Measurements from ENCODE around the gene FAM133A.

Gene FAM133A

DNA sequence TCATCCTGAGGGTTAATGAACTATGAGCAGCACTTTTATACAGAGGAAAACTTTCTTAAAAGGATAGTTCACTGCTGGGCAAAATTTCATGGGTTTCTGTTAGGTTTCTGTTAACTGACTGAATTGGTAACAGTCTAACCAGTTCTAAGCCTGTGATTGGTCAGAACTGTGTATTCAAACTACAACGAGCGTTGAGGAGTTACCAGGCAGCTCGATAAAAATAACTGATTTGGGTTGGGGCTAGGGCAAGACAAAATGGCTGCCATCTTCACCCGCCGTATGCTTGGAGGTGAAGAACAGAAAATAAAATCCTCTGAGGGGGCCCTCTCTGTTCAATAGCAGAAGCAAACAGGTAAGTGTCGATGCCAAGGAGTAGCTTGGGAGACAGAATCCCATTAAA lies 22.0 kb downstream of the FAM133A start:
- Histone ChIP-seq H3K9ac (ENCODE audit: low read length) (no peak overlapping the region), H3K4ac (ENCODE audit: low read depth, low read length) (no peak overlapping the region), H3K4me1 (ENCODE audit: control insufficient read depth, low read depth, low read length) (no peaks in the 10 kb centered on the region), H3K4me3 (ENCODE audit: low read length) (no peak overlapping the region), H3K36me3 (ENCODE audit: control insufficient read depth, insufficient read depth, low read length) (no peaks in the 10 kb centered on the region), H3K4me2 (ENCODE audit: low read length) (no peak overlapping the region), H2AK5ac (ENCODE audit: low read length) (no peak overlapping the region), H4K5ac (ENCODE audit: low read length) (no peak overlapping the region), H3K79me1 (ENCODE audit: low read length) (no peaks in the 10 kb centered on the region), H2BK5ac (ENCODE audit: low read length) (no peak overlapping the region), H2BK120ac (ENCODE audit: low read depth, low read length) (no peak overlapping the region), H2BK15ac (replicated peaks; ENCODE audit: low read depth) (no peak overlapping the region), H4K8ac (ENCODE audit: low read depth, low read length) (no peak overlapping the region), H3K56ac (ENCODE audit: low read length) (no peak overlapping the region), H3K27ac (ENCODE audit: low read depth, low read length) (no peak overlapping the region), H3K23ac (ENCODE audit: low read length) (no peak overlapping the region), H3K18ac (ENCODE audit: low read length) (no peak overlapping the region), H3K79me2 (ENCODE audit: control insufficient read depth, insufficient read depth, low read length) (no peaks in the 10 kb centered on the region), H3K27me3 (ENCODE audit: insufficient read depth, low read length, poor library complexity) (no peaks in the 10 kb centered on the region)
- no CpG with 5 or more reads among the region's 6 CpGs for WGBS (ENCODE audit: extremely low coverage, insufficient coverage, low lambda C conversion rate)
- no peak for DNase-seq

DNA sequence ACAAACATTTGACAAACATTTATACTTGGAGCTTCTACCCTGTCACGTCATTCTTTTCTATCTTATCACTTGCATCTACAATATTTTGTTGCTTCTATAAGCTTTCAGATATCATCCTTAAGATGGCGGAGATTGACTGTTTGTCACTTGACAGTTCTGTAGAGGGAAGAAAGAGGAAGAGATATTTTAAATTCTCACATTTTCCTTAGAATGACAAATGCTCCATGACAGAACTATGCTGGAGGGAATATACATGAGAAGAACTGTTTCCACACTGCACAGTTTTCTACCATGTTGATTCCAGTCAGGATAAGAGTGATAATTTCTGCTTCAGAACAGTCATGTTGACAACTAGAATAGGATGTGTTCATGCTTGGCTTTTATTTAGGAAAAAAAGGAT lies 29.7 kb downstream of the FAM133A start:
- H3K36me3 ChIP-seq (ENCODE audit: control insufficient read depth, insufficient read depth, low read length), result no peaks in the 10 kb centered on the region
- no peak for DNase-seq
- no peaks in the 10 kb centered on the region for H3K4me1 ChIP-seq (ENCODE audit: control insufficient read depth, low read depth, low read length)
- H3K23ac ChIP-seq (ENCODE audit: low read length), result no peak overlapping the region
- no peak overlapping the region for H2BK120ac ChIP-seq (ENCODE audit: low read depth, low read length)
- H2AK5ac ChIP-seq (ENCODE audit: low read length), result no peak overlapping the region
- no peak overlapping the region for H4K8ac ChIP-seq (ENCODE audit: low read depth, low read length)
- H3K56ac ChIP-seq (ENCODE audit: low read length), result no peak overlapping the region
- no peaks in the 10 kb centered on the region for H3K79me1 ChIP-seq (ENCODE audit: low read length)
- no peaks in the 10 kb centered on the region for H3K79me2 ChIP-seq (ENCODE audit: control insufficient read depth, insufficient read depth, low read length)
- H2BK5ac ChIP-seq (ENCODE audit: low read length), result no peak overlapping the region
- H3K9ac ChIP-seq (ENCODE audit: low read length), result no peak overlapping the region
- WGBS (ENCODE audit: extremely low coverage, insufficient coverage, low lambda C conversion rate), result no CpG with 5 or more reads among the region's 2 CpGs
- H3K4ac ChIP-seq (ENCODE audit: low read depth, low read length), result no peak overlapping the region
- H2BK15ac ChIP-seq (replicated peaks; ENCODE audit: low read depth), result no peak overlapping the region
- H3K4me2 ChIP-seq (ENCODE audit: low read length), result no peak overlapping the region
- no peak overlapping the region for H3K27ac ChIP-seq (ENCODE audit: low read depth, low read length)
- no peak overlapping the region for H3K4me3 ChIP-seq (ENCODE audit: low read length)
- no peak overlapping the region for H3K18ac ChIP-seq (ENCODE audit: low read length)
- no peak overlapping the region for H4K5ac ChIP-seq (ENCODE audit: low read length)
- no peaks in the 10 kb centered on the region for H3K27me3 ChIP-seq (ENCODE audit: insufficient read depth, low read length, poor library complexity)

GRCh38 chrX:93711076-93711475 lies 37.1 kb downstream of the FAM133A start:
- no peak overlapping the region for H3K4ac ChIP-seq (ENCODE audit: low read depth, low read length)
- H3K56ac ChIP-seq (ENCODE audit: low read length), result no peak overlapping the region
- no peak overlapping the region for H3K9ac ChIP-seq (ENCODE audit: low read length)
- H3K36me3 ChIP-seq (ENCODE audit: control insufficient read depth, insufficient read depth, low read length), result no peaks in the 10 kb centered on the region
- no peaks in the 10 kb centered on the region for H3K4me1 ChIP-seq (ENCODE audit: control insufficient read depth, low read depth, low read length)
- no peaks in the 10 kb centered on the region for H3K79me2 ChIP-seq (ENCODE audit: control insufficient read depth, insufficient read depth, low read length)
- H3K27me3 ChIP-seq (ENCODE audit: insufficient read depth, low read length, poor library complexity), result no peaks in the 10 kb centered on the region
- H3K18ac ChIP-seq (ENCODE audit: low read length), result no peak overlapping the region
- no peak overlapping the region for H4K8ac ChIP-seq (ENCODE audit: low read depth, low read length)
- no peak overlapping the region for H2BK15ac ChIP-seq (replicated peaks; ENCODE audit: low read depth)
- no CpG with 5 or more reads among the region's 4 CpGs for WGBS (ENCODE audit: extremely low coverage, insufficient coverage, low lambda C conversion rate)
- no peak for DNase-seq
- no peak overlapping the region for H3K4me2 ChIP-seq (ENCODE audit: low read length)
- no peak overlapping the region for H3K27ac ChIP-seq (ENCODE audit: low read depth, low read length)
- no peak overlapping the region for H3K23ac ChIP-seq (ENCODE audit: low read length)
- H3K79me1 ChIP-seq (ENCODE audit: low read length), result no peaks in the 10 kb centered on the region
- no peak overlapping the region for H4K5ac ChIP-seq (ENCODE audit: low read length)
- no peak overlapping the region for H2AK5ac ChIP-seq (ENCODE audit: low read length)
- no peak overlapping the region for H2BK5ac ChIP-seq (ENCODE audit: low read length)
- no peak overlapping the region for H2BK120ac ChIP-seq (ENCODE audit: low read depth, low read length)
- no peak overlapping the region for H3K4me3 ChIP-seq (ENCODE audit: low read length)

- Histone ChIP-seq H3K9ac (ENCODE audit: low read length) (no peak overlapping the region), H4K8ac (ENCODE audit: low read depth, low read length) (no peak overlapping the region), H2BK5ac (ENCODE audit: low read length) (no peak overlapping the region), H3K36me3 (ENCODE audit: control insufficient read depth, insufficient read depth, low read length) (no peaks in the 10 kb centered on the region), H3K4ac (ENCODE audit: low read depth, low read length) (no peak overlapping the region), H3K4me3 (ENCODE audit: low read length) (no peak overlapping the region), H3K4me1 (ENCODE audit: control insufficient read depth, low read depth, low read length) (no peaks in the 10 kb centered on the region), H3K56ac (ENCODE audit: low read length) (no peak overlapping the region), H2BK120ac (ENCODE audit: low read depth, low read length) (no peak overlapping the region), H3K79me2 (ENCODE audit: control insufficient read depth, insufficient read depth, low read length) (no peaks in the 10 kb centered on the region), H2BK15ac (replicated peaks; ENCODE audit: low read depth) (no peak overlapping the region), H3K18ac (ENCODE audit: low read length) (no peak overlapping the region), H3K79me1 (ENCODE audit: low read length) (no peaks in the 10 kb centered on the region), H3K23ac (ENCODE audit: low read length) (no peak overlapping the region), H4K5ac (ENCODE audit: low read length) (no peak overlapping the region), H2AK5ac (ENCODE audit: low read length) (no peak overlapping the region), H3K27ac (ENCODE audit: low read depth, low read length) (no peak overlapping the region), H3K4me2 (ENCODE audit: low read length) (no peak overlapping the region), H3K27me3 (ENCODE audit: insufficient read depth, low read length, poor library complexity) (no peaks in the 10 kb centered on the region)
- DNase-seq, result no peak
These were observed 67.8 kb downstream of the FAM133A start for GRCh38 chrX:93741811-93742210.

GRCh38 chrX:93760163-93760562 lies 86.2 kb downstream of the FAM133A start:
- Histone ChIP-seq H4K5ac (ENCODE audit: low read length) (no peak overlapping the region), H3K9ac (ENCODE audit: low read length) (no peak overlapping the region), H2AK5ac (ENCODE audit: low read length) (no peak overlapping the region), H2BK5ac (ENCODE audit: low read length) (no peak overlapping the region), H2BK15ac (replicated peaks; ENCODE audit: low read depth) (no peak overlapping the region), H3K36me3 (ENCODE audit: control insufficient read depth, insufficient read depth, low read length) (no peaks in the 10 kb centered on the region), H3K4me1 (ENCODE audit: control insufficient read depth, low read depth, low read length) (no peaks in the 10 kb centered on the region), H3K56ac (ENCODE audit: low read length) (no peak overlapping the region), H3K4me3 (ENCODE audit: low read length) (no peak overlapping the region), H3K79me1 (ENCODE audit: low read length) (no peaks in the 10 kb centered on the region), H2BK120ac (ENCODE audit: low read depth, low read length) (no peak overlapping the region), H3K23ac (ENCODE audit: low read length) (no peak overlapping the region), H3K4me2 (ENCODE audit: low read length) (no peak overlapping the region), H3K18ac (ENCODE audit: low read length) (no peak overlapping the region), H3K4ac (ENCODE audit: low read depth, low read length) (no peak overlapping the region), H4K8ac (ENCODE audit: low read depth, low read length) (no peak overlapping the region), H3K79me2 (ENCODE audit: control insufficient read depth, insufficient read depth, low read length) (no peaks in the 10 kb centered on the region), H3K27ac (ENCODE audit: low read depth, low read length) (no peak overlapping the region), H3K27me3 (ENCODE audit: insufficient read depth, low read length, poor library complexity) (no peaks in the 10 kb centered on the region)
- no peak for DNase-seq
- WGBS (ENCODE audit: extremely low coverage, insufficient coverage, low lambda C conversion rate), result no CpG with 5 or more reads among the region's 5 CpGs

Data from mesendoderm (in vitro differentiated cells).